BJ (cell line): ENCODE measurements around the gene CFAP53. TPM values are rescaled to one million over a fixed set of nuclear protein-coding genes. Genes with fewer than 3 reads are reported as not detected.
"Not testable (repeated sequence)": the region's sequence is repeated elsewhere in the genome, so short reads cannot be mapped to it uniquely, and the experiment has no call there.

Experiments used
- CTCF ChIA-PET: fragments of 350-600 bp; formaldehyde crosslinking; extraction: SDS; loops from one replicate; lab custom pipeline; 2021; ENCODE audit warnings: antibody characterized with exemption, inconsistent platforms; lab: Yijun Ruan, JAX
- POLR2A ChIA-PET: fragments of 300-600 bp; sonication (Branson Sonifier 250); formaldehyde crosslinking; extraction: SDS; loops from one replicate; lab custom pipeline; 2021; ENCODE audit warnings: antibody characterized with exemption; lab: Charles Lee
- DNase-seq: peaks from one replicate; pipeline ENCODE4 v3.0.0-alpha.2; 2011; ENCODE audit warnings: low read depth
- H3K27me3 ChIP-seq: 2 replicates; pipeline ENCODE4 v1.6.0; 2011; ENCODE audit warnings: low read length; ENCODE audit not compliant: control insufficient read depth, insufficient read depth
- H3K36me3 ChIP-seq: 2 replicates; pipeline ENCODE4 v1.5.1; 2011; ENCODE audit warnings: low read length; ENCODE audit not compliant: control insufficient read depth, insufficient read depth
- H3K4me3 ChIP-seq: 2 replicates; pipeline ENCODE4 v1.5.1; 2011; ENCODE audit warnings: low read depth, mild to moderate bottlenecking, control low read depth, low read length
- CTCF ChIP-seq: IDR thresholded peaks from 2 replicates; pipeline ENCODE4 v1.5.1; 2011; ENCODE audit warnings: low read depth, mild to moderate bottlenecking, control low read depth, inconsistent platforms, low read length, moderate library complexity; ENCODE audit not compliant: insufficient read depth
- polyA plus RNA-seq: library from polyadenylated mRNA; depleted of rRNA; stranded (reverse); fragments of >200 nt; gene quantifications from 2 replicates; pipeline ENCODE4 v1.2.3, GENCODE V29; 2011

CFAP53 gene
- polyA plus RNA-seq, 1 experiment, result 0.17 TPM

DNA sequence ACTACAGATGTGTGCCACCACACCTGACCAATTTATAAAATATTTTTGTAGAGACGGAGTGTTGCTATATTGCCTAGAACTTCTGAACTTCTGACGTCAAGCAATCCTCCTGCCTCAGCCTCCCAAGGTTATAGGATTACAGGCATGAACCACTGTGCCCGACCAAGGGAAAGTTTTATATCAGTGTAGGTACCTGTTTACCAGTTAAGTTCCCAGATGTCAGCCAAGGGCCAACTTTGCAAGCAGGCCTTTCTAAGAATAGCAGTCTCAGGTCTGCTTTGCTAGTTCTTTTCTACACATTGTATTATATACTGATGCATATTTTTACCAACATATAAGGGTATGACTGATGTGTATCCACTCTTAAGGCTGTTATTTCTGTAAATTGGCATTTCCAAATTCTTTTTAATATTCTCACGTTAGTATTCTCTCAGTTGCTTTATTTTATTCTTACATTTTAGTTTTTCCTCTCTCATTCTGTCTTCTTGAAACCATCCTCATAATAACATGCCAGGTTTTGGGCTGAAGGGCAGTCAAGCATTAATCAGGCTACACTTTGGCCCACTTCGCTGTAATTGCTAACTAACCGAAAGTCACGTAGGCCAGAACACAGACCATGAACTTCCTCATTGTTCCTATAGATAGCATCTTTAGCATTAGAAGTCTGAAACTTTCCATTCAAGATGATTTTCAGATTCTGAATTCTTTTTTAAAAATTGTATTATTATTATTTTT, 46.2 kb upstream of the CFAP53 start:
- no peak for TF ChIP-seq CTCF
- no peaks in the 10 kb centered on the region for H3K36me3 ChIP-seq
- DNase-seq, result no peak
- no peak overlapping the region for H3K4me3 ChIP-seq
- no peaks in the 10 kb centered on the region; the same call in 1 of the 2 replicates for H3K27me3 ChIP-seq
- CTCF ChIA-PET, result no interaction called here
- POLR2A ChIA-PET, result no interaction called here

- Histone ChIP-seq H3K36me3 (no peaks in the 10 kb centered on the region), H3K27me3 (no peaks in the 10 kb centered on the region; the same call in 1 of the 2 replicates), H3K4me3 (no peak overlapping the region)
- no peak for DNase-seq
- no peak for TF ChIP-seq CTCF
- ChIA-PET CTCF (no interaction called here), POLR2A (no interaction called here)
Measured at GRCh38 chr18:50311650-50312049, 45.4 kb upstream of the CFAP53 start.

DNA sequence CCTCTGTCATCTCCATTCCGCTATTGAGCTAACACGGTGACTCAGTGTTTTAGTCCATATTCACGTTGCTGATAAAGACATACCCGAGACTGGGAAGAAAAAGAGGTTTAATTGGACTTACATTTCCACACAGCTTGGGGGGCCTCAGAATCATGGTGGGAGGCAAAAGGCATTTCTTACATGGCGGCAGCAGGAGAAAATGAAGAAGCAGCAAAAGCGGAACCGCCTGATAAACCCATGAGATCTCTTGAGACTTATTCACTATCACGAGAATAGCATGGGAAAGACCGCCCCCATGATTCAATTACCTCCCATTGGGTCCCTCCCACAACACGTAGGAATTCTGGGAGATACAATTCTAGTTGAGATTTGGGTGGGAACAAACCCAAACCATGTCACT, 43.8 kb upstream of the CFAP53 start:
- TF ChIP-seq CTCF, result no peak
- DNase-seq, result no peak
- Histone ChIP-seq H3K27me3 (no peaks in the 10 kb centered on the region), H3K36me3 (no peaks in the 10 kb centered on the region), H3K4me3 (no peak overlapping the region)
- ChIA-PET CTCF (interaction anchor here (1.6 kb wide), 1 partner anchor 47 kb away, joined by 5 read pairs; no protein-coding TSS in a partner anchor), POLR2A (no interaction called here)

DNA sequence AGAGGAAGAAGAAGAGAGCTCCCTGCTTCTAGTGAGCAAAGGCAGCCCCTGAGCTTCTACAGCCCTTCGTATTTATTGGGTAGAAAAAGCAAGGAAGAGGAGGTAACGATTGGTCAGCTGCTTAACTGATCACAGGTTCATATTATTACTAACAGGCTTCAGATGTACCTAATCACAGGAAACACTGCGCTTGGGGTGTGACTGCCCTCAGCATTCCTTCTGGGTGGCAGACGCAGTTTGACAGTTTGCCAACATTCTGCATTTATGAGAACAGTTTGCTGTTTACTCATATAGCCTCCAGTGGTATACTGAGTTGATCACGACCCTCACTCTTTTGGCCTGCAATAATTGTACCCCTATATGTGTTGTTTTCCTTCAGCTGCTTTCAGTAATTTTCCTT, 42.6 kb upstream of the CFAP53 start:
- POLR2A ChIA-PET, H3K4me3 ChIP-seq, H3K36me3 ChIP-seq, DNase-seq, H3K27me3 ChIP-seq: not testable (repeated sequence)
- CTCF ChIA-PET, result interaction anchor here (1.6 kb wide), 1 partner anchor 48 kb away, joined by 5 read pairs; no protein-coding TSS in a partner anchor

DNA sequence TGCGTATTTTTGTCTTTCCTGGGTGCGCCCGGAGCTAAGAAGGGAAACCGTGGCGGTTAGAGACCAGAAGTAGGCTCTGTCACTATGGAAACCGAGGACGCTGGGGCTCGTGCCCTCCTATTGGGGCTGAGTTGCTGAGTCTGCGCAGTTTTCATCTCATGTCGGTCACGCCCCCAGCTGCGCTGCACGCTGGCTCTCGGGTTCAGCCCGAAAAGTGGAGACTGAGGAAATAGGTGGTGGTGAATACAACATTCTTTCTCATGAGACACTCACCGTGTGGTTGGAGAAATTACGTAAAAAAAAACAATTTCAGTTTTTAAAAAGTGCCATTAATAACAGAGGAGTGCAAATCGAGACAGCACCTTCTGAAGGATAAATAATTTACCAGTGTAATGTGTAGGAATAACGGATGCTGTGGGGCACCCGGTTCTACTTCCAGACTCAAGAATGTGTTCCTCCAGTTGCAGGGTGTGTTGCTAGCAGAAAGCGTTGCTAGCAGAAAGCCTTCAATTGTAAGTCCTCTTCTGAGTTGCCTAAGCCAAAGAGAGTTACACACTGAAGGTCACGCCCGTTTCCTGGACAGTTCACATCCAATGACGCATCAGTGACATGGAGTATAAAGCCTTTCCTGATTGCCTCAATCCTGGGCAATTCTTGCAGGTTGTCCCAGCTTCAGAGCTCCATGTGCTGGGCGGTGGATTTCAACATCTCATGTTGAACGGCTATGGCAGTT, 41.6 kb upstream of the CFAP53 start:
- CTCF ChIA-PET, result no interaction called here
- POLR2A ChIA-PET, result interaction anchor here (0.5 to 1.0 kb wide), 2 partner anchors 9 to 67 kb away, joined by 4 to 5 read pairs; partner anchors contain the start of gene SKA1
- TF ChIP-seq CTCF, result no peak

More for the DNA sequence above, 41.6 kb upstream of the CFAP53 start:
- Histone ChIP-seq H3K36me3 (no peaks in the 10 kb centered on the region), H3K27me3 (no peaks in the 10 kb centered on the region), H3K4me3 (peak overlapping the region; percentile 57)
- DNase-seq, result no peak
